ENCODE data around the gene PRKAG2.

PRKAG2 gene

GRCh38 chr7:151816562-151817314, 60.2 kb downstream of the PRKAG2 start:
- in situ Hi-C loops (cut with HindIII; ENCODE audit: low pct_ligation_motif_present, low pct_unique_long_range_greater_than_20kb, low sequenced_read_pairs) = no loop called here
- no peak for DNase-seq

- no peak for DNase-seq
- in situ Hi-C loops (cut with HindIII; ENCODE audit: low pct_ligation_motif_present, low pct_unique_long_range_greater_than_20kb, low sequenced_read_pairs) = no loop called here
These were observed 61.5 kb downstream of the PRKAG2 start for GRCh38 chr7:151815419-151815818.

DNA sequence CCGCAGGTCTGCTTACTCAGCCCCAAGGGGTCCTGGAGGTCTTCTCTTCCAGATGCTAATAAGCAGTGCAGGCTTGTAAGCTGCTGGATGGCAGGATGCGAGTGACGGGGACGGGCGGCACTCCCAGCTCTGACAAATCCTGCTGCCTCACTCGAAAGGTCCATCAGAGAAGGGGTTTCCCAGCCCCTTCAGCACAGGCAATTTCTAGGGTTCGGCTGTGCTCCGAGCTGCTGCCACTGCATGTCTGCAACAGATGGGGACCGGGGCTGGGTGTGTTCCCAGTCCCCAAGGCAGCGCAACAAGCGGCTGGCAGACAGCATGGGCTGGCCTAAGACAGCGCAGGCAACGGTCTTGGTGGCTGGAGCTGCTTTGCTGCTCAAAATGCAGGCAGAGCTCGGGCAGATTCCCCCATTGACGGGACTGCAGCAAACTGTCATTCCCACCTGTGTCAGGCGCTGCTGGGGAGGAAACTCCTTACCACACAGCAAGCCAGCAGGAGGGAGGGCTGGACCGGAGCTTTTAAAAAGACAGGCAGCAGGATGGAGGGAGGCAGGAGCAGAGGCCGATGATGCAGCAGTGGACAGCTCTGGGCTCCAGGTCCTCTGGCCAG, 62.4 kb downstream of the PRKAG2 start:
- DNase-seq = no peak
- in situ Hi-C loops (cut with HindIII; ENCODE audit: low pct_ligation_motif_present, low pct_unique_long_range_greater_than_20kb, low sequenced_read_pairs) = no loop called here

DNA sequence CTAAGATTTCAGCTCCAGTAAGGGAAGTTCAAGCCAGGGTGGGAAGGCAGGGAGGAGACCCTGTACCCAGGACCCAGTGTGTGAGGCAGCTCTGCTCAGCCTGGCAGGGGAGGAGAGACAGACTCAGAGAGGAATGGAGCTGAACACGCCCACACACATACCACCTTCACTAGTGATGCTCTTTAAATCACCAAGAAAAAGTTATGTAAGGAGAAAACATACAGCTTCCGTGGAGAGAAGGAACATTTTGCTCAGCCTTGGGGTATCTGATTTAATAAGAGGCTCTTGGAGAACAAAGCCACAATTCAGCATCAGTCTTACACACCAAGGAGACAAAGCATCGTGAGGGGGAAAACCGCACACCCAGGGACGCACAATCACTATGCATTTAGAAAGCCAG, 62.9 kb downstream of the PRKAG2 start:
- in situ Hi-C loops (cut with HindIII; ENCODE audit: low pct_ligation_motif_present, low pct_unique_long_range_greater_than_20kb, low sequenced_read_pairs) = no loop called here
- no peak for DNase-seq

- in situ Hi-C loops (cut with HindIII; ENCODE audit: low pct_ligation_motif_present, low pct_unique_long_range_greater_than_20kb, low sequenced_read_pairs) = no loop called here
- no peak for DNase-seq
These were observed 63.5 kb downstream of the PRKAG2 start for GRCh38 chr7:151813445-151813844.

GRCh38 chr7:151812967-151813366, 63.9 kb downstream of the PRKAG2 start:
- DNase-seq = no peak
- in situ Hi-C loops (cut with HindIII; ENCODE audit: low pct_ligation_motif_present, low pct_unique_long_range_greater_than_20kb, low sequenced_read_pairs) = no loop called here

DNA sequence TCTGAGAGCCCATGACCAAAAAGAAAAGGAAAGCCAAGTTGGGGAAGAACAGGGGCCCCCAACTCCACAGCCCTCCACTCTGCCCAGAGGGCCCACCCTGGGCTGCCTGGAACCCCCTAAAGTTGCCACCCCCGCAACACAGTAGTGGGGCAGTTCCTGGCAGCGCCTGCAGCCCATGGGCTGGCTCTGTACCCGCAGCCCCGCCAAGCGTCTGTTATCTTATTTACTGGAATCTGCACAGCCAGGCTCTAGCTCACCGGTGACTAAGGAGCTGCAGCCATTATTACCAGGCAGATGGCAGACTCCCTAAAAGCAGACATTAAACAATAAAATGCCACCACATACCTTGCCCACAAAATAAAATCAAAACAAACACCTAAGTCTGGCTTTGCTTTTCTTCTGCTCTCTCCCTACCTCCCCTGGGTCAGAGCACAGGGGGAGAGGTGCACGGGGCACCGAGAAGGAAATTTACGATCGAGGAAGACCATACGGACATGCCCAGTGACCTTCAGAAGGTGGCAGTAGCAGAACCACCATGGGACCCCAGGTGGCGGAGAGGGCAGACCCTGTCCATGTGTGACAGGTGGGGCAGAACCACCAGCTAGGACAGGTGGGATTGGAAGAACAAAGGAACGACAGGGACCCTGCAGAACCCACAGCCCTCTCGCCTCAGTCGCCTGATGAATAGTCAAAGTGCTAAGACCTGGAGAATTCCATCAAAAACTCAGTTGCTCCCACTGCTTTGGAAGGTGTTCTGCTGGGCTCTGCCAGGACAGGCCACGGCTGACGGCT, 66.3 kb downstream of the PRKAG2 start:
- in situ Hi-C loops (cut with HindIII; ENCODE audit: low pct_ligation_motif_present, low pct_unique_long_range_greater_than_20kb, low sequenced_read_pairs) = no loop called here
- no peak for DNase-seq

DNA sequence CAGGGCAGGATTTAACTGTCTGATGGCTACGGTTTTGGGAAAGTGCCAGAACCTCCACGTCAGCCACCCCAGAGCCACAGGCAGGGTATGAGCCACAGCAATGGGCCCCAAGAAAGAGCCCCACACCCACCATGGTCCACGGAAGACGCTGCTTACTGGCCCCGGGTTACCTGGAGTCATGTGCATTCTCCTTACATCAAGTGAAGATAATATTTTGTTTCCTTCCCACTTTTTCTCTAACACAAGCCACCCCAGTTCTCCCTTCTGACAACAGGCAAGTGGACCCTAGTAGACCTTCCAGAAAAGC, 67.1 kb downstream of the PRKAG2 start:
- DNase-seq = no peak
- in situ Hi-C loops (cut with HindIII; ENCODE audit: low pct_ligation_motif_present, low pct_unique_long_range_greater_than_20kb, low sequenced_read_pairs) = no loop called here

GRCh38 chr7:151809146-151809863, 67.6 kb downstream of the PRKAG2 start:
- in situ Hi-C loops (cut with HindIII; ENCODE audit: low pct_ligation_motif_present, low pct_unique_long_range_greater_than_20kb, low sequenced_read_pairs) = no loop called here
- no peak for DNase-seq

DNA sequence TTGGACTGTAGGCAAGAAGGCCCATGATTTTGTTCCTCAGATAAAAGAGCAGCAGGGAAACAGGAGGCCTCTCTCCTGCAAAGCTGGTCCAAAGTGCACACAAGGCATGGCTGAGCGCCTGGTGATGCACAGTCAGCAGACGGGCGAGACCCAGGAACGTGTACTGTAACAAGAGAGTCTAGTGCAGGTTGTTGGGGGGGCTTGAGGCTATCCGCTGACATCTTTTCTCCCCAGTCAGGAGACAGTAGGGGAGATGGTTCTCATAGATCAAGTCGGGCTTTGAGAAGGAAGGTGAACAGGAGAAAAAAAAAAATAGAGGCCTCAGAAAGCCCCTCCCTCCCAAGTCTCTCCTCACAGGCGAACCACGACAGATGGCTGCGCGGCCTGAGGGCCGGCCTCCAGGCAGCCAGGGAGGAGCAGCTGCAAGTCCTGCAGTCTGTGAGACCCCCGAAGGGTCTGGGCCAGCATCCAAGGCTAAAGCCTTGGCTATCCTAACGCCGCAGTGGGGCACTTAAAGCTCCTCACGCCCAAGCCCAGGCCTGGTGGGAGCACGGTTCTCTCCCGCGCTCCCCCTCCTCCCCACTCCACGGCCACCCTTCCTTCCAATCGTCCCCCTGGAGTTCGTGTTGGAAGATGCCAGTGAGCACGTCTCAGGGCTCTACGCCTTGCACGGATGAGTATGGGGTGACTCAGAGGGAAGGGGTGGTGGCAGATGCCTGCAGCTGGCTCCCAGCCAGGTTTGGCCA, 68.3 kb downstream of the PRKAG2 start:
- DNase-seq = peak; percentile 97
- in situ Hi-C loops (cut with HindIII; ENCODE audit: low pct_ligation_motif_present, low pct_unique_long_range_greater_than_20kb, low sequenced_read_pairs) = no loop called here

DNA sequence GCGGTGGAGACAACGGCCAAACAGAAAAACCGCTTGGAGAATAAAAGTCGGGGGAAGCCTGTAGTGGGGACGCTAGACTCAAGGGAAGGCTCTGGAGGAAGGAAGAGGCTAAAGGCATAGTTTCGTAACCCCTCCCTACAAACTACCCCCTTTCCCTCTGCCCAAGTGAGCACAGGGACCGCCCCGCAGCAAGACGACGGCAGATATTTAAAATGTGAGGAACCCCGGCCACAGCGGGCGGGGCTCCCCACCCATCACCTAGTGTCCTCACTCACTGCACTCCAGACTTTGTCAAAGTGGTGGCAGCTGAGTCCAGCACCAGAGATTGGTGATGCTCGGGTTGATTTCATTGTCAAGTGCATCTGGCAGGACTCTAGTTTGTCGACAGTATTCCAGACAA, 69.1 kb downstream of the PRKAG2 start:
- in situ Hi-C loops (cut with HindIII; ENCODE audit: low pct_ligation_motif_present, low pct_unique_long_range_greater_than_20kb, low sequenced_read_pairs) = no loop called here
- no peak for DNase-seq

DNA sequence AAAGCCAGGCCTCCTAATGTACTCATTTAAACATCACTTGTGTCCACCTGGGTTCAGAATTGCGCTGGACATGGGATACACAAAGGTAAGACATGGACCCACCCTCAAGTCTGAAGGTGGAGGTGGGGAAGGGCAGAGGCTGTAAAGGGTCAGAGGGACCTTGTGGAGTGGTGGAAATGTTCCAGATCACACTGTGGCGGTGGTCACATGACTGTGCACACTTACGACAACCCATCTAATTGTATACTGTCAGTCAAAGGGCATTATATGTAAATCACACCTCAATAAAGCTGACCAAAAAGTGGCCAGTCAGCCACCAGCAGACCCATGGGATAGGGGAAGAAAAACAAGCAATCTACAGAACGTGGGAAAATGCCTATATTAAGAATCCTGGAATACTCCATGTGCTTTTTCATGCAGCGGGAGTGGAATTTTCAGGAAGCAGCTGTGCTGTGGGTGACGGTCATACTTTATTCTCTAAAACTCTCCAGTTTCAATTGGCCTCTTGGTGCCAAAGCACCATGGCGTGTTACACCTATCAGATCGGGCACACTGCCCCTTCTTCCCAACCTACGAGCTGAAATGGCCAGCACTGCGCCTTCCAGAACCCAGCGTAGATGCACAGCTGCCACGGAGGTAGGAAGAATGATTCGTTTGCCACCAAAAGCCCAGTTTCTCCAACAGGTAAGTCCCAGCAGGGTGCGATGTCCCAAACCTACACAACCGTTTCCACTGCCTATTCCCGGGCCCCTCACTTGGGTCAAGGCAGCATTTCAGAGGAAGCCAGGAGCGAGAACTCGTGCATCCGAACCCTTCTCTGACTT, 69.8 kb downstream of the PRKAG2 start:
- in situ Hi-C loops (cut with HindIII; ENCODE audit: low pct_ligation_motif_present, low pct_unique_long_range_greater_than_20kb, low sequenced_read_pairs) = no loop called here
- DNase-seq = no peak

- in situ Hi-C loops (cut with HindIII; ENCODE audit: low pct_ligation_motif_present, low pct_unique_long_range_greater_than_20kb, low sequenced_read_pairs) = no loop called here
- DNase-seq = no peak
These were observed 70.7 kb downstream of the PRKAG2 start for GRCh38 chr7:151806204-151806603.

DNA sequence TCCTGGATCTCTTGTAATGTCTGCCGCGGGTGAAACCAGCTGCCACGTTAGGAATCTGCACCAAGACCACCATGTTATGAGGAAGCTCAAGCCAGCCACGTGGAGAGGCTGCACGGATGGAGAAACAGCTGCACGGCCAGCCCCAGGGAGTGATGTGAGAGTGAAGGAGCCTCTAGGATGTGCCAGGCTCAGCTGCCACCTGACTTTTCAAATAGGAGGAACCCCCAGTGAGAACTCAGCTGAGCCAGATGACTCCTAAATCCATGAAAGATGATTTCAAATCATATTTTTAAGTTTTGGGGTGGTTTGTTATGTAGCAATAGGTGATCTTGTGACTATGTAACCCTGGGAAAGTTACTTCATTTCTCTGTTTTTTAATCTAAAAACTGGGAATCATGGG, 71.7 kb downstream of the PRKAG2 start:
- no peak for DNase-seq
- in situ Hi-C loops (cut with HindIII; ENCODE audit: low pct_ligation_motif_present, low pct_unique_long_range_greater_than_20kb, low sequenced_read_pairs) = no loop called here

GRCh38 chr7:151804756-151805155, 72.2 kb downstream of the PRKAG2 start:
- DNase-seq = no peak
- in situ Hi-C loops (cut with HindIII; ENCODE audit: low pct_ligation_motif_present, low pct_unique_long_range_greater_than_20kb, low sequenced_read_pairs) = no loop called here

DNA sequence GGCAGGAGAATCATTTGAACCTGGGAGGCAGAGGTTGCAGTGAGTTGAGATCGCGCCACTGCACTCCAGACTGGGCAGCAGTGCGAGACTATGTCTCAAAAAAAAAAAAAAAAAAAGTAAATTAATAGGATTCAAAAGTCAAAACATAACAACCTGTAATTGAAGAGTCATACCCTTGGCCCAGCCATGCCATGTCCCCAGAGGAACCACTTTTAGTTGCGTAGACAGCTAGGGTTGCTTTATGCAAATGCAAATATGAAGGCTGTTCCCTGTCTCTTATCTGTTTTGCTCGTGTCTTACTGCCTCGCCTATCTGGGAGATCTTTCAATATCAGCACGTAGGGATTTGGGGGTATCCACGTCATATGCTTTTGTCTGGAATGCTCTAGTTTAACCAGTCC, 73.1 kb downstream of the PRKAG2 start:
- no peak for DNase-seq
- in situ Hi-C loops (cut with HindIII; ENCODE audit: low pct_ligation_motif_present, low pct_unique_long_range_greater_than_20kb, low sequenced_read_pairs) = no loop called here

DNA sequence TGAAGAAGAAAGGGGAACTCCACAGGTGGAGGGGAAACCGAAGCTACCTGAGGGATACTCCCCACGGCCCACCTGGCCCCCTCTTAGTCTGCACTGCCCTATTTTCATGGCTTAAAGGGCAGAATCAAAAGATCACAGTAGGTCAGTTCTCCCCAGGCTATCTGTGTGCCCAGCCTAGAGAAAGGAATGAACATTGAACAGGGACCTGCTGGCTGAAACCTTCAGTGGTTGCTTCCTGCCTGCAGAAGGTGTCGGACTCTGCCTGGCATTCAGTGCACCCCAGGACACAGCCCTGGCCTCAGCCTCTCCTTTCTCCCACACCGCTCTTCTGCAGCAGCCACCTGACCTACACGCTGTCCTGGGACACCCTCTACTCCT, 74.5 kb downstream of the PRKAG2 start:
- in situ Hi-C loops (cut with HindIII; ENCODE audit: low pct_ligation_motif_present, low pct_unique_long_range_greater_than_20kb, low sequenced_read_pairs) = no loop called here

More for the DNA sequence above, 74.5 kb downstream of the PRKAG2 start:
- no peak for DNase-seq
